ENCODE measurements around the gene THRAP3.

The THRAP3 gene

GRCh38 chr1:36256558-36257374 is 32.5 kb downstream of the THRAP3 start:
- TF ChIP-seq, protein P1, sequence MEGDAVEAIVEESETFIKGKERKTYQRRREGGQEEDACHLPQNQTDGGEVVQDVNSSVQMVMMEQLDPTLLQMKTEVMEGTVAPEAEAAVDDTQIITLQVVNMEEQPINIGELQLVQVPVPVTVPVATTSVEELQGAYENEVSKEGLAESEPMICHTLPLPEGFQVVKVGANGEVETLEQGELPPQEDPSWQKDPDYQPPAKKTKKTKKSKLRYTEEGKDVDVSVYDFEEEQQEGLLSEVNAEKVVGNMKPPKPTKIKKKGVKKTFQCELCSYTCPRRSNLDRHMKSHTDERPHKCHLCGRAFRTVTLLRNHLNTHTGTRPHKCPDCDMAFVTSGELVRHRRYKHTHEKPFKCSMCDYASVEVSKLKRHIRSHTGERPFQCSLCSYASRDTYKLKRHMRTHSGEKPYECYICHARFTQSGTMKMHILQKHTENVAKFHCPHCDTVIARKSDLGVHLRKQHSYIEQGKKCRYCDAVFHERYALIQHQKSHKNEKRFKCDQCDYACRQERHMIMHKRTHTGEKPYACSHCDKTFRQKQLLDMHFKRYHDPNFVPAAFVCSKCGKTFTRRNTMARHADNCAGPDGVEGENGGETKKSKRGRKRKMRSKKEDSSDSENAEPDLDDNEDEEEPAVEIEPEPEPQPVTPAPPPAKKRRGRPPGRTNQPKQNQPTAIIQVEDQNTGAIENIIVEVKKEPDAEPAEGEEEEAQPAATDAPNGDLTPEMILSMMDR (IDR thresholded peaks at IDR 0.05; ENCODE audit: low read depth, low read length) = no peak
- no peak overlapping the region for H3K4me3 ChIP-seq (ENCODE audit: low read depth, low read length)

DNA sequence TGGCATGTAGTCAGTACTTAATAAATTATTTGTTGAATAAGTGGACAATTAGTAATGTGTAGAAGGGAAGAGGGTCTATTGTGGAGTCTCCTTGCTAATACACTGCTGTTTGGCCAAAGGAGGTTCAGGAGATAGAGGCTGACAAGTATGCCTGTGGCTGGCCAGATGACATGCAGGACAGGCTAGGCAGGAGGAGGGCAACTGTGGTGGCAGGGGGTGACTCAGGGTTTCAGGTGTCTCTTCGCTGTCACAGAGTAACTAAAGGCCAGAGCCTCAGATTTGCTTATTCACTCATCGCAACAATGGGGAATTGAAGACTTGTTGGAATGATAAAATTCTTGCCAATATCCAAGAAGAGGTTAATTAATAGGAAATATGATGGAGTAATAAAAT is 33.1 kb downstream of the THRAP3 start:
- H3K4me3 ChIP-seq (ENCODE audit: low read depth, low read length) = no peak overlapping the region
- TF ChIP-seq, protein P1 (IDR thresholded peaks at IDR 0.05; ENCODE audit: low read depth, low read length) = no peak

DNA sequence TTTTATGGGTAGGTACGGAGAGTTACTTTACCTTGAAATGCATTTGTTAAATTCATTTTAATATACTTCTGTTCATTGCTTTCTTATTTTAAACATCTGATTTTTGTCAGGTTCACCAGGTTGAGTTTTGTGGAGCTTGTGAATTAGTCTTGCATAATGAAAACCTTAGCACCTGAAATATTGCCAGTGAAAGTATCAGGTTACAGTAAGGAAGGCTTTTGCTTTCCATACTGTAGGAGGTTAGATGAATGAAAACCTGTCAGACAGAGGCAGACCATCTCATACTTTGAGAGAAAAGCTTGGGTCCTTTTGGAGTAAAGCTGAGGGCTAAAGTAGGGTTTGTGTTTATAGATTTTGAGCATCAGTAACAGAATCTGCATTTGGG is 34.7 kb downstream of the THRAP3 start:
- TF ChIP-seq, protein P1 (IDR thresholded peaks at IDR 0.05; ENCODE audit: low read depth, low read length) = no peak
- H3K4me3 ChIP-seq (ENCODE audit: low read depth, low read length) = no peak overlapping the region

GRCh38 chr1:36268981-36269380 is 44.7 kb downstream of the THRAP3 start:
- no peak overlapping the region for H3K4me3 ChIP-seq (ENCODE audit: low read depth, low read length)
- TF ChIP-seq, protein P1 (IDR thresholded peaks at IDR 0.05; ENCODE audit: low read depth, low read length) = no peak

DNA sequence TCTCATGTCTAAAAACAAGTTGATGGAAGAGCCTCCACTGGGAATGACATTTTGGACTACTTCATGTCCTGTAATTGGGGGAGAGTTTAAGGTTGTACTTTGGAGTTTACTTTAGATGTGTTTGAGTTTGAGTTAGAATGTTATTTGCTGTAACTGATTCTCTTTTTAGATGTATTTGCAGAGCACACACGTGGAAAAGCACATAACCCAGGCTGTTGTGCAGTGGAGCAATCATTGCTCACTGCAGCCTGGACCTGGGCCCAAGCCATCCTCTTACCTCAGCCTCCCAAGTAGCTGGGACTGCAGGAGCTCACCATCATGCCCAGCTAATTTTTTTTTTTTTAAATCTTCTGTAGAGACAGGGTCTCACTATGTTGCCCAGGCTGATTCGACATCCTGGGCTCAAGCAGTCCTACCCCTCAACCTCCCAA is 45.2 kb downstream of the THRAP3 start:
- TF ChIP-seq, protein P1 (IDR thresholded peaks at IDR 0.05; ENCODE audit: low read depth, low read length) = no peak
- H3K4me3 ChIP-seq (ENCODE audit: low read depth, low read length) = no peak overlapping the region

DNA sequence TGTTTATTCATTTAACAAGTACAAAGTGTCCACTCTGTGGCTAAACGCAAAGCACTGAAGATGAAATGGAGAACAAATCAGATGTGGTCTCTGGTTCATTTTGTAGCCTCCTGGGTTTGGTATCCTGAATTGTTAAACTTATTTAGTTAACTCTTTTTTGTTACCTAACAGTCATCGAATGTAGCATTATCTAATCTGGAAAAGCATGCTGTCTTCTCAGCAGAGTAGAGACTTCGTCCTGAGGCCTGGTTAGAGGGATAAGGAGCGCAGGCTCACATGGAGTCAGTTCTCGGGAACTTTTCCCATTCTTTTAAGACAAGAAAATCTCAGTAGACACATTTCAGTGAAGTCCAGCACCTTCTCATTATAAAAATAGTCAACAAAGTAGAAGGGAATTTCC is 48.8 kb downstream of the THRAP3 start:
- TF ChIP-seq, protein P1 (IDR thresholded peaks at IDR 0.05; ENCODE audit: low read depth, low read length) = no peak
- H3K4me3 ChIP-seq (ENCODE audit: low read depth, low read length) = no peak overlapping the region

GRCh38 chr1:36274201-36274600 is 50.0 kb downstream of the THRAP3 start:
- no peak overlapping the region for H3K4me3 ChIP-seq (ENCODE audit: low read depth, low read length)
- TF ChIP-seq, protein P1 (IDR thresholded peaks at IDR 0.05; ENCODE audit: low read depth, low read length) = no peak

All from WI38 (cell line).